GM18867 (cell line): ENCODE data around the gene ARHGAP28.

Experiments used
- ATAC-seq: cut with Tn5 transposase; IDR thresholded peaks from one replicate; pipeline ENCODE4 v1.9.1; 2021; ENCODE audit warnings: mild to moderate bottlenecking, moderate library complexity; ENCODE audit not compliant: unreplicated experiment

ARHGAP28 gene

GRCh38 chr18:6955304-6955703 is 225.8 kb downstream of the ARHGAP28 start:
- ATAC-seq: no peak

DNA sequence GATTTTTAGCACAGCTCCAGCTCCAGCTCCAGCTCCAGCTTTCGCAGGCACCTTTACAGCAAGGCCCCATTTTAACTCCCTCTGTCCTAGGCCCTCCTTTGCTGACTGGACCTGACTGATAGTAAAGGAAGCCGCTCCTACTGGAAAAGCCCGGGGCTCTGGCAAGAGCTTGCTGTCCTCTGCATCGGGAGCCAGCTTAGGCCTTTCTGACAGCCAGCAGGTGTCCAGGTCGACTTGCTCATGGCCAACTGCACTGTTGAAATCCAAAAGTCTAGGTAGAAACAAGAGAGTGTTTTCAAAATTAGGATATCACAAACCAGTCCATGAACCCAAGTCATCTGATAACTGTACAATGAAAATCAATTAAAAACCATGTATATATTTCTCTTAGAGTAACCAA is 227.0 kb downstream of the ARHGAP28 start:
- no peak for ATAC-seq

GRCh38 chr18:6956999-6957398 is 227.5 kb downstream of the ARHGAP28 start:
- ATAC-seq: no peak

- no peak for ATAC-seq
These were observed 229.6 kb downstream of the ARHGAP28 start for GRCh38 chr18:6959110-6959509.

- ATAC-seq: no peak
These were observed 230.6 kb downstream of the ARHGAP28 start for GRCh38 chr18:6960124-6960523.

- no peak for ATAC-seq
These were observed 231.1 kb downstream of the ARHGAP28 start for GRCh38 chr18:6960656-6961055.

GRCh38 chr18:6961331-6961730 is 231.8 kb downstream of the ARHGAP28 start:
- no peak for ATAC-seq

- no peak for ATAC-seq
These were observed 233.3 kb downstream of the ARHGAP28 start for GRCh38 chr18:6962571-6963451.

DNA sequence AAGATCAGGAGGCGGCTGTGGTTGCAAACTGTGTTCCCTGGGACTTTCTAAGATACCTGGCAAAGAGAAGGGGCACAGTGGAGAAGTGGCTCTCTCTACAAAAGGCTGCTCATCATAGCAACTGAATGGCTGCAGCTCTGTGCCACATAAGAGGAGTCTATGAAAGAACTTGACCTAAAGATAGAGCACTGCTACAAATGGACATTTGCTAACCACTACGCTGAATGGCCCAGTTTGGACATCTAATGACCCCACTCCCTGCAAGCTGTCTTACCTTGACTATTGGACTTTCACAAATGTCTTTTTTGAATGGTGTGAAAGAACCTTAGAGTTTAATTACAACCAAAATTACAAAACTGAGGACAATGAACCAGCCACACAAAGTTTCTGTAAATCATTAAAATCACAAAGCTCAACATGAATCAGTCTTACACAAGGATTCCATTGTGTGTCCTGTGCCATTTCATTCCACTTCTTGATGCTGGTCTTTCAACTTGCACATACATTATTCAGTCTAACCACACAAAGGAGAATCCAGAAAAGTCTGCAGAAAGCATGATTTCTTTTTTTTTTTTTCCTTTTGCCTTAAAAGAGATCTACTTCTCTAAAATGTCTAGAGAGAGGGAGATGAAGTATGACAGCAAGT is 234.1 kb downstream of the ARHGAP28 start:
- no peak for ATAC-seq
